Left hindlimb (tissue), 1 donor: Measurements from ENCODE around the gene TTLL11.

ENCODE experiments used
- DNase-seq: peaks from one replicate; pipeline ENCODE4 v3.0.0-alpha.2; 2018

Gene TTLL11

GRCh38 chr9:121962421-121962820, 130.7 kb downstream of the TTLL11 start:
- no peak for DNase-seq

GRCh38 chr9:121960665-121961064, 132.4 kb downstream of the TTLL11 start:
- no peak for DNase-seq

- DNase-seq = no peak
Observed at GRCh38 chr9:121958530-121958929, 134.6 kb downstream of the TTLL11 start.

GRCh38 chr9:121956808-121957207, 136.3 kb downstream of the TTLL11 start:
- no peak for DNase-seq

GRCh38 chr9:121955649-121956048, 137.5 kb downstream of the TTLL11 start:
- no peak for DNase-seq

GRCh38 chr9:121954477-121955140, 138.5 kb downstream of the TTLL11 start:
- no peak for DNase-seq

GRCh38 chr9:121952611-121953010, 140.5 kb downstream of the TTLL11 start:
- no peak for DNase-seq

GRCh38 chr9:121950866-121951265, 142.2 kb downstream of the TTLL11 start:
- no peak for DNase-seq

GRCh38 chr9:121950441-121950840, 142.7 kb downstream of the TTLL11 start:
- no peak for DNase-seq

- no peak for DNase-seq
Observed at GRCh38 chr9:121949766-121950165, 143.3 kb downstream of the TTLL11 start.

GRCh38 chr9:121949364-121949763, 143.7 kb downstream of the TTLL11 start:
- no peak for DNase-seq

GRCh38 chr9:121947775-121948174, 145.3 kb downstream of the TTLL11 start:
- peak; percentile 50 for DNase-seq

- no peak for DNase-seq
Observed at GRCh38 chr9:121946465-121946864, 146.6 kb downstream of the TTLL11 start.

- DNase-seq = no peak
Observed at GRCh38 chr9:121945849-121946248, 147.3 kb downstream of the TTLL11 start.

GRCh38 chr9:121945281-121945680, 147.8 kb downstream of the TTLL11 start:
- DNase-seq = no peak

- DNase-seq = no peak
Observed at GRCh38 chr9:121944711-121945191, 148.4 kb downstream of the TTLL11 start.

- DNase-seq = no peak
Observed at GRCh38 chr9:121943463-121943862, 149.6 kb downstream of the TTLL11 start.

GRCh38 chr9:121942866-121943382, 150.2 kb downstream of the TTLL11 start:
- no peak for DNase-seq

- no peak for DNase-seq
Observed at GRCh38 chr9:121942313-121942712, 150.8 kb downstream of the TTLL11 start.

GRCh38 chr9:121939643-121940042, 153.5 kb downstream of the TTLL11 start:
- no peak for DNase-seq

- no peak for DNase-seq
Observed at GRCh38 chr9:121938621-121939020, 154.5 kb downstream of the TTLL11 start.

- DNase-seq = no peak
Observed at GRCh38 chr9:121937240-121937639, 155.9 kb downstream of the TTLL11 start.

GRCh38 chr9:121935739-121936138, 157.4 kb downstream of the TTLL11 start:
- DNase-seq = no peak

GRCh38 chr9:121930956-121931355, 162.2 kb downstream of the TTLL11 start:
- DNase-seq = no peak
